GM23338 (cell line): Measurements from ENCODE around the gene HHATL. TPM values are rescaled to one million over a fixed set of nuclear protein-coding genes. Genes with fewer than 3 reads are reported as not detected.

ENCODE experiments used
- ATAC-seq: fragments of 200-7000 bp; cut with Tn5 transposase; 3 replicates; pipeline ENCODE4 v1.9.1; 2020
- DNase-seq: peaks from one replicate; pipeline ENCODE4 v3.0.0-alpha.2; 2015; ENCODE audit warnings: low spot score
- H2AFZ ChIP-seq: fragments of 200-600 bp; sonication (generic); 2 replicates; pipeline ENCODE4 v1.8.0; 2016; ENCODE audit warnings: antibody characterized with exemption, mild to moderate bottlenecking, moderate library complexity
- H3F3A ChIP-seq: fragments of 200-600 bp; sonication (generic); replicated peaks from 2 replicates; pipeline ENCODE4 v1.8.0; 2017; ENCODE audit warnings: antibody characterized with exemption, mixed run types, low read depth
- H3K27ac ChIP-seq: fragments of 200-600 bp; sonication (generic); 2 replicates; pipeline ENCODE4 v1.6.1; 2016; ENCODE audit warnings: low read depth
- H3K27me3 ChIP-seq: fragments of 200-600 bp; sonication (generic); 2 replicates; pipeline ENCODE4 v1.8.0; 2016; ENCODE audit warnings: mild to moderate bottlenecking, mixed run types, moderate library complexity; ENCODE audit not compliant: insufficient read depth
- H3K36me3 ChIP-seq: fragments of 200-600 bp; sonication (generic); 2 replicates; pipeline ENCODE4 v1.8.0; 2016; ENCODE audit warnings: mild to moderate bottlenecking; ENCODE audit not compliant: insufficient read depth
- H3K4me1 ChIP-seq: fragments of 200-600 bp; sonication (generic); 2 replicates; pipeline ENCODE4 v1.8.0; 2016; ENCODE audit warnings: mild to moderate bottlenecking, moderate library complexity; ENCODE audit not compliant: insufficient read depth
- H3K4me2 ChIP-seq: fragments of 200-600 bp; sonication (generic); 2 replicates; pipeline ENCODE4 v1.7.1; 2017; ENCODE audit warnings: mixed run types
- H3K4me3 ChIP-seq: fragments of 200-600 bp; sonication (generic); 2 replicates; pipeline ENCODE4 v1.6.1; 2016; ENCODE audit warnings: mixed run types
- H3K79me2 ChIP-seq: fragments of 200-600 bp; sonication (generic); replicated peaks from 2 replicates; pipeline ENCODE4 v1.8.0; 2017; ENCODE audit warnings: mild to moderate bottlenecking; ENCODE audit not compliant: insufficient read depth
- H3K9me2 ChIP-seq: fragments of 200-600 bp; sonication (generic); 2 replicates; pipeline ENCODE4 v1.8.0; 2017; ENCODE audit not compliant: insufficient read depth
- H4K20me1 ChIP-seq: fragments of 200-600 bp; sonication (generic); replicated peaks from 2 replicates; pipeline ENCODE4 v1.8.0; 2017; ENCODE audit warnings: mild to moderate bottlenecking; ENCODE audit not compliant: insufficient read depth
- H3K27ac Mint-ChIP-seq: 2 replicates; pipeline ENCODE4 v1.8.0; 2020; ENCODE audit warnings: inconsistent platforms, mild to moderate bottlenecking, moderate library complexity, mixed read lengths
- H3K27me3 Mint-ChIP-seq: 3 replicates; pipeline ENCODE4 v1.8.0; 2022; ENCODE audit warnings: low read depth, mild to moderate bottlenecking, moderate library complexity, mixed read lengths, inconsistent platforms; ENCODE audit not compliant: insufficient read depth, poor library complexity
- H3K36me3 Mint-ChIP-seq: 3 replicates; pipeline ENCODE4 v1.8.0; 2021; ENCODE audit warnings: low read depth, mild to moderate bottlenecking, inconsistent platforms, moderate library complexity, mixed read lengths
- H3K4me1 Mint-ChIP-seq: 3 replicates; pipeline ENCODE4 v1.8.0; 2020; ENCODE audit warnings: mild to moderate bottlenecking, inconsistent platforms, mixed read lengths
- H3K4me3 Mint-ChIP-seq: 3 replicates; pipeline ENCODE4 v1.8.0; 2021; ENCODE audit warnings: moderate library complexity, mild to moderate bottlenecking, inconsistent platforms, mixed read lengths
- H3K9me3 Mint-ChIP-seq: 3 replicates; pipeline ENCODE4 v1.8.0; 2020; ENCODE audit warnings: moderate library complexity, mild to moderate bottlenecking, inconsistent platforms, mixed read lengths
- CREB1 ChIP-seq: fragments of 250-450 bp; sonication (Bioruptor Pico); IDR thresholded peaks from 2 replicates; pipeline ENCODE4 v1.5.0; 2020; ENCODE audit warnings: low read depth, mild to moderate bottlenecking, moderate library complexity
- CTCF ChIP-seq, 2 experiments: fragments of 200-600 bp in 1 of 2; sonication (generic) in 1 of 2; conservative IDR thresholded peaks; 2 replicates each; pipeline versions ENCODE4 v1.5.1 to v1.6.1; 2016 to 2017; ENCODE audit warnings: antibody characterized with exemption in 2 of 2, low read depth in 2 of 2, mild to moderate bottlenecking in 2 of 2, moderate library complexity in 1 of 2
- EZH2 ChIP-seq: fragments of 200-600 bp; sonication (generic); IDR thresholded peaks from one replicate; pipeline ENCODE4 v1.8.0; 2017; ENCODE audit warnings: antibody characterized with exemption, mild to moderate bottlenecking, low read depth; ENCODE audit not compliant: unreplicated experiment
- JUNB ChIP-seq: IDR thresholded peaks from one replicate; pipeline ENCODE4 v1.6.1; 2016; ENCODE audit warnings: antibody characterized with exemption; ENCODE audit not compliant: unreplicated experiment
- REST ChIP-seq: IDR thresholded peaks from one replicate; pipeline ENCODE4 v1.6.1; 2018; ENCODE audit warnings: antibody characterized with exemption; ENCODE audit not compliant: unreplicated experiment
- STAT1 ChIP-seq: IDR thresholded peaks from one replicate; pipeline ENCODE4 v1.6.1; 2016; ENCODE audit warnings: antibody characterized with exemption; ENCODE audit not compliant: unreplicated experiment
- ZNF114 ChIP-seq: fragments of 250-450 bp; sonication (Bioruptor Pico); IDR thresholded peaks from 2 replicates; pipeline ENCODE4 v1.5.0; 2020; ENCODE audit warnings: mild to moderate bottlenecking, moderate library complexity
- ZNF331 ChIP-seq: fragments of 250-450 bp; sonication (Bioruptor Pico); IDR thresholded peaks from 2 replicates; pipeline ENCODE4 v1.5.0; 2020; ENCODE audit warnings: low read depth, mild to moderate bottlenecking, moderate library complexity
- polyA plus RNA-seq: library from polyadenylated mRNA; unstranded; fragments of >200 nt; fragmentation: Nextera tagmentation; extraction: Ambion mirVana; gene quantifications from 2 replicates; pipeline ENCODE4 v1.2.1, GENCODE V29; 2016
- total RNA-seq: library from RNA; depleted of rRNA; stranded (reverse); fragments of >200 nt; shearing (Covaris generic); gene quantifications from 2 replicates; pipeline ENCODE4 v1.2.3, GENCODE V29; 2014
- TF ChIP-seq, protein P1 (sequence below): fragments of 250-450 bp; sonication (Bioruptor Pico); IDR thresholded peaks from 2 replicates; pipeline ENCODE4 v1.5.0; 2020; ENCODE audit warnings: mild to moderate bottlenecking, moderate library complexity

The HHATL gene
- total and polyA plus RNA-seq, 2 experiments from 2014 or later, result not detected

GRCh38 chr3:42684632-42685362, 17.8 kb downstream of the HHATL start:
- no peaks in the 10 kb centered on the region for H3K4me1 ChIP-seq
- Mint-ChIP-seq H3K27me3 (peaks cover 12% of the 10 kb centered on the region), H3K9me3 (no peaks in the 10 kb centered on the region), H3K4me1 (peaks cover 15% of the 10 kb centered on the region), H3K27ac (no peak overlapping the region), H3K4me3 (no peak overlapping the region), H3K36me3 (no peaks in the 10 kb centered on the region)
- no peak overlapping the region for H3K27ac ChIP-seq
- no peak for DNase-seq
- no peak for ATAC-seq
- no peak overlapping the region for H3K4me3 ChIP-seq
- H3K4me2 ChIP-seq, result no peak overlapping the region
- H3K27me3 ChIP-seq, result no peaks in the 10 kb centered on the region
- no peaks in the 10 kb centered on the region for H3K9me2 ChIP-seq
- TF ChIP-seq ZNF331 (CRISPR knock-in tag) (no peak), REST (no peak), STAT1 (no peak), EZH2 (no peak)
- no peaks in the 10 kb centered on the region for H3F3A ChIP-seq
- no peaks in the 10 kb centered on the region for H3K79me2 ChIP-seq
- no peaks in the 10 kb centered on the region for H3K36me3 ChIP-seq
- H2AFZ ChIP-seq, result no peak overlapping the region
- no peaks in the 10 kb centered on the region for H4K20me1 ChIP-seq

DNA sequence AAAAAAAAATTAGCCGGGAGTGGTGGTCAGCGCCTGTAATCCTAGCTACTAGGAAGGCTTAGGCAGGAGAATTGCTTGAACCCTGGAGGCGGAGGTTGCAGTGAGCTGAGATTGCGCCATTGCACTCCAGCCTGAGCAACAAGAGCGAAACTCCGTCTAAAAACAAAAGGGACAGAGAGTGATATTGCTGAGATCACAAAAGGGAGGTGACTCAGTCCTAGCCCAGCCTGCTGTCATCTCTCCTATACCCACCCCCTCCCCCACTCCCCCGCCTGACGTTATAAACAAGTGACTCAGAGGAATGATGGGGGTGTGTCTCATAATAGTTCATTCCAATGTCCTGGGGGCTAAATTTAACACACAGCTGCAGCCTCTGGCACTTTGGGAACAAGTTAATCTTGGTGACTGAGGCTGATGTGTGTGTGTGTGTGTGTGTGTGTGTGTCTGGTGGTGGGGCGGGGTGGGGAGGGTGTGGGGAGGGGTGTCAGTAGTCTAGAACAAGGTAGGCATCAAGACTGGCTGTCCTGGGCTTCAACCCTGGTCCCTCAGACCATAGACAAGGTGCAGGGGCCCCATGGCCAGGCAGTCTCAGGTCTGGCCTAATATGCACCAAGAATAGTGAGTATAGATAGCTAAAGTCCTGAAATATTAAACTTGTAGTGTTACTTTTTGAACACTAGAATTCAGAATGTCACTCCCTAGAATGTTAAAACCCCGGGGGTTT, 18.6 kb downstream of the HHATL start:
- no peak overlapping the region for H3K27ac Mint-ChIP-seq
- DNase-seq, result peak; percentile 29
- H3K4me3 ChIP-seq, result no peak overlapping the region
- peaks cover 9% of the 10 kb centered on the region for H3K27me3 Mint-ChIP-seq
- H3K27me3 ChIP-seq, result no peaks in the 10 kb centered on the region
- H2AFZ ChIP-seq, result no peak overlapping the region
- H3K36me3 Mint-ChIP-seq, result no peaks in the 10 kb centered on the region
- no peaks in the 10 kb centered on the region for H3K36me3 ChIP-seq
- H3K4me2 ChIP-seq, result no peak overlapping the region
- H3K9me3 Mint-ChIP-seq, result no peaks in the 10 kb centered on the region
- no peaks in the 10 kb centered on the region for H4K20me1 ChIP-seq
- H3K79me2 ChIP-seq, result no peaks in the 10 kb centered on the region
- H3K4me3 Mint-ChIP-seq, result no peak overlapping the region
- no peaks in the 10 kb centered on the region for H3K9me2 ChIP-seq
- H3K4me1 ChIP-seq, result no peaks in the 10 kb centered on the region
- H3K27ac ChIP-seq, result no peak overlapping the region
- ATAC-seq, result no peak
- H3K4me1 Mint-ChIP-seq, result peaks cover 8% of the 10 kb centered on the region
- H3F3A ChIP-seq, result no peaks in the 10 kb centered on the region
- no peak for TF ChIP-seq CREB1 (CRISPR knock-in tag)
- no peak for TF ChIP-seq JUNB
- TF ChIP-seq CTCF (conservative IDR thresholded peaks at IDR 0.05; ENCODE audit: low read depth in 2 of 2), result no peak
- TF ChIP-seq STAT1, result no peak
- TF ChIP-seq, protein P1, sequence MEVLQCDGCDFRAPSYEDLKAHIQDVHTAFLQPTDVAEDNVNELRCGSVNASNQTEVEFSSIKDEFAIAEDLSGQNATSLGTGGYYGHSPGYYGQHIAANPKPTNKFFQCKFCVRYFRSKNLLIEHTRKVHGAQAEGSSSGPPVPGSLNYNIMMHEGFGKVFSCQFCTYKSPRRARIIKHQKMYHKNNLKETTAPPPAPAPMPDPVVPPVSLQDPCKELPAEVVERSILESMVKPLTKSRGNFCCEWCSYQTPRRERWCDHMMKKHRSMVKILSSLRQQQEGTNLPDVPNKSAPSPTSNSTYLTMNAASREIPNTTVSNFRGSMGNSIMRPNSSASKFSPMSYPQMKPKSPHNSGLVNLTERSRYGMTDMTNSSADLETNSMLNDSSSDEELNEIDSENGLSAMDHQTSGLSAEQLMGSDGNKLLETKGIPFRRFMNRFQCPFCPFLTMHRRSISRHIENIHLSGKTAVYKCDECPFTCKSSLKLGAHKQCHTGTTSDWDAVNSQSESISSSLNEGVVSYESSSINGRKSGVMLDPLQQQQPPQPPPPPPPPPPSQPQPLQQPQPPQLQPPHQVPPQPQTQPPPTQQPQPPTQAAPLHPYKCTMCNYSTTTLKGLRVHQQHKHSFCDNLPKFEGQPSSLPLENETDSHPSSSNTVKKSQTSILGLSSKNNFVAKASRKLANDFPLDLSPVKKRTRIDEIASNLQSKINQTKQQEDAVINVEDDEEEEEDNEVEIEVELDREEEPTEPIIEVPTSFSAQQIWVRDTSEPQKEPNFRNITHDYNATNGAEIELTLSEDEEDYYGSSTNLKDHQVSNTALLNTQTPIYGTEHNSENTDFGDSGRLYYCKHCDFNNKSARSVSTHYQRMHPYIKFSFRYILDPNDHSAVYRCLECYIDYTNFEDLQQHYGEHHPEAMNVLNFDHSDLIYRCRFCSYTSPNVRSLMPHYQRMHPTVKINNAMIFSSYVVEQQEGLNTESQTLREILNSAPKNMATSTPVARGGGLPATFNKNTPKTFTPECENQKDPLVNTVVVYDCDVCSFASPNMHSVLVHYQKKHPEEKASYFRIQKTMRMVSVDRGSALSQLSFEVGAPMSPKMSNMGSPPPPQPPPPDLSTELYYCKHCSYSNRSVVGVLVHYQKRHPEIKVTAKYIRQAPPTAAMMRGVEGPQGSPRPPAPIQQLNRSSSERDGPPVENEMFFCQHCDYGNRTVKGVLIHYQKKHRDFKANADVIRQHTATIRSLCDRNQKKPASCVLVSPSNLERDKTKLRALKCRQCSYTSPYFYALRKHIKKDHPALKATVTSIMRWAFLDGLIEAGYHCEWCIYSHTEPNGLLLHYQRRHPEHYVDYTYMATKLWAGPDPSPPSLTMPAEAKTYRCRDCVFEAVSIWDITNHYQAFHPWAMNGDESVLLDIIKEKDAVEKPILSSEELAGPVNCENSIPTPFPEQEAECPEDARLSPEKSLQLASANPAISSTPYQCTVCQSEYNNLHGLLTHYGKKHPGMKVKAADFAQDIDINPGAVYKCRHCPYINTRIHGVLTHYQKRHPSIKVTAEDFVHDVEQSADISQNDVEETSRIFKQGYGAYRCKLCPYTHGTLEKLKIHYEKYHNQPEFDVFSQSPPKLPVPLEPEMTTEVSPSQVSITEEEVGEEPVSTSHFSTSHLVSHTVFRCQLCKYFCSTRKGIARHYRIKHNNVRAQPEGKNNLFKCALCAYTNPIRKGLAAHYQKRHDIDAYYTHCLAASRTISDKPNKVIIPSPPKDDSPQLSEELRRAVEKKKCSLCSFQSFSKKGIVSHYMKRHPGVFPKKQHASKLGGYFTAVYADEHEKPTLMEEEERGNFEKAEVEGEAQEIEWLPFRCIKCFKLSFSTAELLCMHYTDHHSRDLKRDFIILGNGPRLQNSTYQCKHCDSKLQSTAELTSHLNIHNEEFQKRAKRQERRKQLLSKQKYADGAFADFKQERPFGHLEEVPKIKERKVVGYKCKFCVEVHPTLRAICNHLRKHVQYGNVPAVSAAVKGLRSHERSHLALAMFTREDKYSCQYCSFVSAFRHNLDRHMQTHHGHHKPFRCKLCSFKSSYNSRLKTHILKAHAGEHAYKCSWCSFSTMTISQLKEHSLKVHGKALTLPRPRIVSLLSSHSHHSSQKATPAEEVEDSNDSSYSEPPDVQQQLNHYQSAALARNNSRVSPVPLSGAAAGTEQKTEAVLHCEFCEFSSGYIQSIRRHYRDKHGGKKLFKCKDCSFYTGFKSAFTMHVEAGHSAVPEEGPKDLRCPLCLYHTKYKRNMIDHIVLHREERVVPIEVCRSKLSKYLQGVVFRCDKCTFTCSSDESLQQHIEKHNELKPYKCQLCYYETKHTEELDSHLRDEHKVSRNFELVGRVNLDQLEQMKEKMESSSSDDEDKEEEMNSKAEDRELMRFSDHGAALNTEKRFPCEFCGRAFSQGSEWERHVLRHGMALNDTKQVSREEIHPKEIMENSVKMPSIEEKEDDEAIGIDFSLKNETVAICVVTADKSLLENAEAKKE (CRISPR knock-in tag), result no peak
- no peak for TF ChIP-seq ZNF114 (CRISPR knock-in tag)
